ENCODE results near the gene CHAF1A.

CHAF1A gene

DNA sequence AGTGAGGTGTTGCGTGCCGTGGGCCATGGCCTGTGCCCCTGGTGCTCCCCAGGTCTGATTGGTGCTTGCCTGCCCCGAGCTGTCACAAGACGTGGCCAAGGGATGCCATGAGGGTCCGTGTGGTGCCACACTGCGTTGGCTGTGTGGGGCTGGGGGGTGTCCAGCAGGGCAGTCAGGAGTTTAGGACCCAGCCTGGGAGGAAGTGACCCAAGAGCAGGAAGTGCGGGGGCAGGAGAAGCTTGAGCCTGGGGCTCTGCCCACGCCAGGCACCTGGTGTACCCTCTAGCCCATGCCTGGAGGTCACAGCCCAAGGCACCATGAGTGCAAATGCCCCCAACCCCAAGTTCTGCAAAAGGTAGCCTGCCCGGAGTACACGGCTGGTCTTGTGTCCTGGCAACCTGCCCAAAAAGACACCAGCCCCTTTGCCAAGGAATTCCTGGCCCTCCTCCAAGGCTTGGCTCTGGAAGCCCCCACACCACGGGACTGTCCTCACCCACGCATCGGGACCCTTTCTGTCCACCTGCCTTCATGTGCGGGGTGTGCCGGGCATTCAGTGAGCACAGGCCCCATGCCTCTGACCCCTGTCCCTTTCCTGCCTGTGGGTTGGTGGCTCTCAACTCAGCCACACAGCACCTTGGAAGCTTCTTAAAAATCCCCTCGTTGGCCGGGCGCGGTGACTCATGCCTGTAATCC lies 34.2 kb upstream of the CHAF1A start:
- DNase-seq = no peak
- Histone ChIP-seq H3K4me3 (ENCODE audit: insufficient read depth in 1 of 2, low read depth in 1 of 2, low read length in 2 of 2) (peak overlapping the region in 1 of 2 experiments; percentile 8), H3K27ac (ENCODE audit: low read length, poor library complexity, severe bottlenecking) (peak overlapping the region; percentile 44), H4K91ac (ENCODE audit: low read length) (peak overlapping the region; percentile 41), H3K4ac (ENCODE audit: low read depth in 1 of 2, low read length in 2 of 2) (peak overlapping the region in 1 of 2 experiments; percentile 30), H2AK5ac (ENCODE audit: low read length, severe bottlenecking) (peak overlapping the region; percentile 11), H2BK5ac (ENCODE audit: low read depth, low read length, poor library complexity, severe bottlenecking) (no peak overlapping the region), H3K14ac (ENCODE audit: low read length in 2 of 2) (no peak overlapping the region), H2BK120ac (ENCODE audit: low read depth, low read length) (no peak overlapping the region), H3K36me3 (ENCODE audit: control insufficient read depth in 1 of 2, insufficient read depth in 2 of 2, low read depth in 1 of 2, low read length in 2 of 2) (peaks cover 47 to 75% of the 10 kb centered on the region in 2 experiments), H3K23ac (ENCODE audit: low read length in 2 of 2) (no peak overlapping the region), H4K8ac (ENCODE audit: low read length) (no peak overlapping the region), H3K9me3 (ENCODE audit: control insufficient read depth, low read length) (no peaks in the 10 kb centered on the region), H2BK15ac (ENCODE audit: low read depth, poor library complexity, severe bottlenecking) (no peak overlapping the region), H3K18ac (ENCODE audit: low read depth in 1 of 2, low read length in 2 of 2) (no peak overlapping the region), H3K4me1 (ENCODE audit: control insufficient read depth, insufficient read depth, low read depth, low read length) (peaks cover 67% of the 10 kb centered on the region), H3K9ac (ENCODE audit: low read length) (peak overlapping the region; percentile 81), H2AFZ (ENCODE audit: low read depth, low read length) (no peak overlapping the region), H2BK12ac (ENCODE audit: low read length in 2 of 2) (no peak overlapping the region), H3K79me1 (replicated peaks; ENCODE audit: low read length, poor library complexity, severe bottlenecking) (peaks cover 43% of the 10 kb centered on the region), H3K4me2 (ENCODE audit: low read length, poor library complexity, severe bottlenecking) (no peak overlapping the region), H3K27me3 (ENCODE audit: control insufficient read depth in 1 of 2, insufficient read depth in 1 of 2, low read length in 2 of 2) (no peaks in the 10 kb centered on the region)
- 83% methylated on average over 19 of the region's 19 CpGs for WGBS

DNA sequence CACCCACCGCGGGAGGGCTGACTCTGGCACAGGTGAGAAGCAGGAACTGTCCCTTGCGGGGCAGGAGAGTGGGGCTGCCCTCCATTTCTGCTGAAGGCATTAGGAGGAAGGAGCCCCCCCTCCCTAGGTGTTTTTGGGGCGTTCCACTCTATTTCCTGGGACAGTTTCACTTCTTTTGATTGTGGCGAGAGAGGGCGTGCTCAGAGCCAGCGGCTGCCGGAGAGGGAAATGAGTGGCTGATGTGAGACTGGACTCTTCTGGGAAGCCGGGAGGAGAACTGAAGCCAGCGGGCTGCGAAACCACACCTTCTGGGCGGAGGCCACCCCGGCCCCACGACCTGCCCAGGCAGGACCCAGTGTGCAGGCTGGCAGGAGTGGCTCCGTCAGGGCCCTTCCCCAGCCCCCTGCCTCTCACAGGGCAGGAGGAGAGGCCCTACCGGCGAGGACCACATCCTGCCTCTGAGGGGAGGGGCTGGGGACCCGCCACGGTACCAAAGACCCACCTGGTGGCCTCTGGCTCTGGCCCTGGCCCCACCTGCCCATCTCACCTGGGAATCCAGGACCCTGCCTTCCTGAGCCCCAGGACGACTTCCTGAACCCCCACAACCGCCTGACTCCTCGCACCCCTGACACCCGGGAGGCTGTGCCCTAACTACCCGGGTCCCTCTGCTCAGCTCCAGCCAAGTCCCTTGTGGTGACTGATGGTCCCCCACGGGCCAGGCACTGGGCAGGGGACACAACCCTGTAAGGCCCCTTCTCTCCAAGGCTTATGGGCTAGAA lies 33.1 kb upstream of the CHAF1A start:
- peak overlapping the region in 1 of 2 experiments; percentile 37 for H3K14ac ChIP-seq (ENCODE audit: low read length in 2 of 2)
- peaks cover 74% of the 10 kb centered on the region for H3K4me1 ChIP-seq (ENCODE audit: control insufficient read depth, insufficient read depth, low read depth, low read length)
- H3K27me3 ChIP-seq (ENCODE audit: control insufficient read depth in 1 of 2, insufficient read depth in 1 of 2, low read length in 2 of 2) = no peaks in the 10 kb centered on the region
- peak overlapping the region in 1 of 2 experiments; percentile 63 for H3K23ac ChIP-seq (ENCODE audit: low read length in 2 of 2)
- peak overlapping the region; percentile 8 to 28 for H3K18ac ChIP-seq (ENCODE audit: low read depth in 1 of 2, low read length in 2 of 2)
- no peak overlapping the region for H2AFZ ChIP-seq (ENCODE audit: low read depth, low read length)
- no peak for DNase-seq
- peak overlapping the region; percentile 76 for H3K27ac ChIP-seq (ENCODE audit: low read length, poor library complexity, severe bottlenecking)
- peak overlapping the region; percentile 85 for H2BK5ac ChIP-seq (ENCODE audit: low read depth, low read length, poor library complexity, severe bottlenecking)
- H3K4me2 ChIP-seq (ENCODE audit: low read length, poor library complexity, severe bottlenecking) = peak overlapping the region; percentile 41
- peak overlapping the region; percentile 98 for H2AK5ac ChIP-seq (ENCODE audit: low read length, severe bottlenecking)
- no peak overlapping the region for H4K8ac ChIP-seq (ENCODE audit: low read length)
- H3K4ac ChIP-seq (ENCODE audit: low read depth in 1 of 2, low read length in 2 of 2) = peak overlapping the region in 1 of 2 experiments; percentile 30
- H3K79me1 ChIP-seq (replicated peaks; ENCODE audit: low read length, poor library complexity, severe bottlenecking) = peaks cover 43% of the 10 kb centered on the region
- H2BK12ac ChIP-seq (ENCODE audit: low read length in 2 of 2) = no peak overlapping the region
- H3K9me3 ChIP-seq (ENCODE audit: control insufficient read depth, low read length) = no peaks in the 10 kb centered on the region
- peak overlapping the region in 1 of 2 experiments; percentile 62 for H3K4me3 ChIP-seq (ENCODE audit: insufficient read depth in 1 of 2, low read depth in 1 of 2, low read length in 2 of 2)
- H3K9ac ChIP-seq (ENCODE audit: low read length) = peak overlapping the region; percentile 81
- peak overlapping the region; percentile 6 for H4K91ac ChIP-seq (ENCODE audit: low read length)
- 81% methylated on average over 25 of the region's 25 CpGs for WGBS
- H2BK120ac ChIP-seq (ENCODE audit: low read depth, low read length) = no peak overlapping the region
- no peak overlapping the region for H2BK15ac ChIP-seq (ENCODE audit: low read depth, poor library complexity, severe bottlenecking)
- H3K36me3 ChIP-seq (ENCODE audit: control insufficient read depth in 1 of 2, insufficient read depth in 2 of 2, low read depth in 1 of 2, low read length in 2 of 2) = peaks cover 37 to 70% of the 10 kb centered on the region in 2 experiments

DNA sequence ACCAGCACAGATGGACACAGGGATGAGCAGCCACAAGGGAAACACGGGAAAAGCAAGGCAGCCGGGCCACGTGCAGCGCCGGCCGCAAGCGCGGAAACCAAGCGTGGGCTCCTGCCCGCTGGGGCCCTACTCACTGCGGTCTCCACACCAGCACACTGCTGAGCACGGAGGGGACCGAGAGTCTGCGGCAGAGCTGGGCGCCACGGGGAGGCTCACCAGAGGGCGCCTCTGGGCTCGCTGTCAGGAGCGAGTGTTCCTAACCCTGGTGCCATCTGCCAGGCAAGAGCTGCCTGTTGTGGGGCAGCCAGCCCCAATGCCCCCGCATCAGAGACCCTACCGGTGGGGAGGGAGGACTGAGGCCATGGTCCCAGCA lies 32.6 kb upstream of the CHAF1A start:
- DNase-seq = peak; percentile 42
- no peak overlapping the region for H3K23ac ChIP-seq (ENCODE audit: low read length in 2 of 2)
- H2AK5ac ChIP-seq (ENCODE audit: low read length, severe bottlenecking) = peak overlapping the region; percentile 98
- no peak overlapping the region for H2BK120ac ChIP-seq (ENCODE audit: low read depth, low read length)
- H3K27me3 ChIP-seq (ENCODE audit: control insufficient read depth in 1 of 2, insufficient read depth in 1 of 2, low read length in 2 of 2) = no peaks in the 10 kb centered on the region
- H3K79me1 ChIP-seq (replicated peaks; ENCODE audit: low read length, poor library complexity, severe bottlenecking) = peaks cover 47% of the 10 kb centered on the region
- peak overlapping the region; percentile 6 for H4K91ac ChIP-seq (ENCODE audit: low read length)
- no peak overlapping the region for H4K8ac ChIP-seq (ENCODE audit: low read length)
- H2AFZ ChIP-seq (ENCODE audit: low read depth, low read length) = no peak overlapping the region
- H3K4me1 ChIP-seq (ENCODE audit: control insufficient read depth, insufficient read depth, low read depth, low read length) = peaks cover 80% of the 10 kb centered on the region
- peak overlapping the region; percentile 81 for H3K9ac ChIP-seq (ENCODE audit: low read length)
- 61% methylated on average over 21 of the region's 21 CpGs for WGBS
- peak overlapping the region; percentile 45 for H2BK5ac ChIP-seq (ENCODE audit: low read depth, low read length, poor library complexity, severe bottlenecking)
- H3K4ac ChIP-seq (ENCODE audit: low read depth in 1 of 2, low read length in 2 of 2) = peak overlapping the region in 1 of 2 experiments; percentile 20
- H3K9me3 ChIP-seq (ENCODE audit: control insufficient read depth, low read length) = no peaks in the 10 kb centered on the region
- H3K27ac ChIP-seq (ENCODE audit: low read length, poor library complexity, severe bottlenecking) = peak overlapping the region; percentile 76
- H2BK15ac ChIP-seq (ENCODE audit: low read depth, poor library complexity, severe bottlenecking) = no peak overlapping the region
- H3K18ac ChIP-seq (ENCODE audit: low read depth in 1 of 2, low read length in 2 of 2) = peak overlapping the region in 1 of 2 experiments; percentile 28
- H3K36me3 ChIP-seq (ENCODE audit: control insufficient read depth in 1 of 2, insufficient read depth in 2 of 2, low read depth in 1 of 2, low read length in 2 of 2) = peaks cover 34 to 67% of the 10 kb centered on the region in 2 experiments
- peak overlapping the region in 1 of 2 experiments; percentile 42 for H2BK12ac ChIP-seq (ENCODE audit: low read length in 2 of 2)
- peak overlapping the region in 1 of 2 experiments; percentile 62 for H3K4me3 ChIP-seq (ENCODE audit: insufficient read depth in 1 of 2, low read depth in 1 of 2, low read length in 2 of 2)
- H3K14ac ChIP-seq (ENCODE audit: low read length in 2 of 2) = peak overlapping the region in 1 of 2 experiments; percentile 18
- no peak overlapping the region for H3K4me2 ChIP-seq (ENCODE audit: low read length, poor library complexity, severe bottlenecking)

DNA sequence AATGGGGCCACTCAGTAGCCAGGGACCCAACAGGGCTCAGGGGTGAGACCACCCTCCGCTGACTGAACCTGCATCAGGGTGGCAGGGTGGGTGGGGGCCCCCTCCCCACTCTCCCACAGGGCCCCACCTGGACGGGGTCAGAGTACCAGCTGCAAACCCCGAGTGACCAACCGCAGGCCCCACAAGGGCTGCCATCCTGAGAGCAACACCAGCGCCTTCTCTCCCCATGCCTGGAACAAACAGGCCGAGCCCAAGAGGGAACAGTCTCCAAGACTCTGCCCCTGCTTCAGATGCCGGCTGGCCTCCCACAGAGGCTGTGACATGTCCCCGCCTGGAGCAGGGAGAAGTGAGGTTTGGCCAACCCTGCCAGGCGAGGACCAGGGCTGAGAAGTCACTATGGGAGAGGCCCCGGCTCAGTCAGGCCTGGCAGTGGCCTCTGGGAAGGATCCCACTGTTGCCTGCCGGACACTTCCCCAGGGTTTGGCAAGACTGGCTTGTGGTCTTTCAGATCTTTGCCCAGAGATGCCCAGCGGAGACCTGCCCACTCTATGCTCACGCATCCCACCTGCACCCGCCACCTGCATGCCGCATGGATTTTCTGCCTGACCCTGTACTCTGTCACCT lies 31.9 kb upstream of the CHAF1A start:
- Histone ChIP-seq H3K27ac (ENCODE audit: low read length, poor library complexity, severe bottlenecking) (peak overlapping the region; percentile 53), H2BK5ac (ENCODE audit: low read depth, low read length, poor library complexity, severe bottlenecking) (no peak overlapping the region), H3K4me3 (ENCODE audit: insufficient read depth in 1 of 2, low read depth in 1 of 2, low read length in 2 of 2) (no peak overlapping the region), H3K9ac (ENCODE audit: low read length) (peak overlapping the region; percentile 81), H3K9me3 (ENCODE audit: control insufficient read depth, low read length) (no peaks in the 10 kb centered on the region), H2AFZ (ENCODE audit: low read depth, low read length) (no peak overlapping the region), H2AK5ac (ENCODE audit: low read length, severe bottlenecking) (peak overlapping the region; percentile 77), H3K36me3 (ENCODE audit: control insufficient read depth in 1 of 2, insufficient read depth in 2 of 2, low read depth in 1 of 2, low read length in 2 of 2) (peaks cover 28 to 61% of the 10 kb centered on the region in 2 experiments), H3K79me1 (replicated peaks; ENCODE audit: low read length, poor library complexity, severe bottlenecking) (peaks cover 41% of the 10 kb centered on the region), H3K27me3 (ENCODE audit: control insufficient read depth in 1 of 2, insufficient read depth in 1 of 2, low read length in 2 of 2) (no peaks in the 10 kb centered on the region), H3K4ac (ENCODE audit: low read depth in 1 of 2, low read length in 2 of 2) (no peak overlapping the region), H2BK120ac (ENCODE audit: low read depth, low read length) (no peak overlapping the region), H4K91ac (ENCODE audit: low read length) (no peak overlapping the region), H3K18ac (ENCODE audit: low read depth in 1 of 2, low read length in 2 of 2) (no peak overlapping the region), H2BK12ac (ENCODE audit: low read length in 2 of 2) (no peak overlapping the region), H3K4me1 (ENCODE audit: control insufficient read depth, insufficient read depth, low read depth, low read length) (peaks cover 81% of the 10 kb centered on the region), H3K4me2 (ENCODE audit: low read length, poor library complexity, severe bottlenecking) (no peak overlapping the region), H2BK15ac (ENCODE audit: low read depth, poor library complexity, severe bottlenecking) (no peak overlapping the region), H3K14ac (ENCODE audit: low read length in 2 of 2) (no peak overlapping the region), H4K8ac (ENCODE audit: low read length) (peak overlapping the region; percentile 19), H3K23ac (ENCODE audit: low read length in 2 of 2) (no peak overlapping the region)
- WGBS = 95% methylated on average over 15 of the region's 15 CpGs
- DNase-seq = no peak

Data from mesenchymal stem cell (in vitro differentiated cells and primary cell).